HG02884 (cell line): Measurements from ENCODE around the gene FAM241B.

Experiments used
- ATAC-seq: cut with Tn5 transposase; IDR thresholded peaks from one replicate; pipeline ENCODE4 v1.9.1; 2021; ENCODE audit warnings: mild to moderate bottlenecking, moderate library complexity; ENCODE audit not compliant: unreplicated experiment

Gene FAM241B

DNA sequence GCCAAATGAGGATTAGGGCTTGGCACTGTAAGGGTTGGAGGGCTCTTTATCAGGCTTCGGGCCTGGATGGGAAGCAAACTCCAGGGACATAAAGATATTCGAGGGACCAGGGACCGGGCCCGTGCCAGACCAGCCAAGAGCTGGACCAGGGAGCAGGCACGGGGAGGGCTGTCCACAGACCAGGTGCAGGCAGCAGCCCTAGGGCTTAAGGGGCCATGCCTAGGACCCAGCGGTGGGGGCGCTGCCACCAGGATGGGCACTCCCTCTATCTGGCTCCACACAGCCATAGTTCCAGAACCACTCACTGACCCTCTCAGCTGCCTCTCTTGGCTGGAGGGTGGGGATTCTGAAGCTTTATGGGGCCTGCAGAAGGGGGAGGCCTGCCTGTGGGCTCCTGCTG lies 32.9 kb downstream of the FAM241B start:
- ATAC-seq: no peak

DNA sequence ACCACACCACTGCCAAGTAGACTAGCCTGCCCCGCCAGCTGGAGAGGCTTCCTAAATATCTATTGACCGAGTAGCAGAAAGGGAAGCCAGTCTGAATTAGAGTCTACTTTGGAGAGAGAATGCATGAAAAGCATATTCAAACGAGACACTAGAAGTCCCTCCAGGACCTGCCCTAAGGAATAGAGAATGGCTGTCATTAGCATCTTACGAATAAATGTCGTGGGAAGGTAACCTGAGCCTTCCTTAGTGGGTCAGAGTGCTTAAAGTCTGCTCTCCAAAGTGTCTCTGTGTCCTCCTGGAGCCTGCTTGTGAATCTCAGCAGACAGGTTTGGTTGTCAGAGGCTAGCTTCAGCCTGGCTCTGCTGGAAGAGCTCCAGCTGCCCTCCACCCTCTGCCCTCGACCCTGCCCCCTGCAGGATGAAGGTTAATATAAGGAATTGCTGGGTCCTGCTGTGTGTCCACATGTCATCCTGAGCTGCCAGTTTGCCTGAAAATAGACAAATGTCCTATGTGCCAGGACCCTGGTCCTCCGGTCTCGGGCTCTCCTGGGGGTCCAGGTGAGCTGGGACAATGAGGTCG lies 33.4 kb downstream of the FAM241B start:
- ATAC-seq: no peak

DNA sequence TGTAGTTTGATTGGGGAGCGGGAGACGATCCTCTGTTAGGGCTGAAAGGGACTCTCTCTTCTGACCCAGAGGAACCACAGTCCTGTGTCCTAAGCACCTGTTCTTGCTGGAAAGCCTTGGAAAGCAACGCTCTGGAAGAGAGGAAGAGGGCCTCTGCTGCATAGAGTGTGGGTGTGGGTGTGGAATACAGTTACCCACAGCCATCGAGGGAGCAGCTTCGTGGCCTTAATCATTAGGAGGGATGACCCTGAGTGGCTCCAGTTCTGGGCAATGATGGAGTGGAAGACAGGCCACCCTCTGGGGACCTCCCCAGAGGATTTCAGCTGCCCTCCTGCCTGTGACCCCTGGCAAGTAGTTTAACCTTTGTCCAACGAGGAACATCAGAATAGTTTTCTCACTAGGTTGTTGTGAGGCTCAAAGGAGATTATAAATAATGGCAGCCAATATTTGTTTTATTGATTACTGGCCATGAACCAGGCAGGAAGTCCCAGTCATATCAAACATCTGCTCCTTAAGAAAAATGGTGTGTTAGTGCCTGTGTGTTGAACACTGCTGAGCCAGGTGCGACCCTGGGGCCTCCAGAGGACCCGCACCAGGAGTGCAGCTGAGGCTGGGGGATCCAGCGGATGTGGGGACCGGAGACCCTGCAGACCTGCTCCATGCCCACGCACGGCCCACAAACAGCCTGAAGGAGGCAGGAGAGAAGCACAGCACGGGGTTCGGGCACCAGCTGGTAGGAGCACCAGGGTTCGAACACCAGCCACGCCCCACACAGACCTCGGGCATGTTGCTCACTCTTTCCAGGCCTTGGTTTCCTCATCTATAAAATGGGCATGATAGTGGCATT lies 35.6 kb downstream of the FAM241B start:
- no peak for ATAC-seq

DNA sequence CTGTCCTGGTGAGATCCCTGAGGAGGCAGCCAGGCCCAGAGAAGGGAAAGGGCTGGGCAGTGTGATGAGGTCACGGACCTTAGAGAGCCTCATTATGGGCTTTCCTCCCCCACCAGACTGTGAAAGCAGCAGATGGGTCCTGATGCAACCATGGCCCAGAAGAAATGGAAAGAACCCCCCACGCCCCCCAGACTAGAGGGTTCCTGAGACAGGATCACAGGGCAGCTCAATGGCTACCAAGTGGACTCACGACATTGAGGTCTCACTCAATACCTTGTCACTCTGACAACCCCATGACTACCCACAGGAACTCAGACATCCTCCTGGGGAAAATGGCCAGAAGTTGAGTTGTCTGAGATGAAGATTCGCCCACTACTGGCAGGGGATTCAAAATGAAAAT lies 36.7 kb downstream of the FAM241B start:
- no peak for ATAC-seq

DNA sequence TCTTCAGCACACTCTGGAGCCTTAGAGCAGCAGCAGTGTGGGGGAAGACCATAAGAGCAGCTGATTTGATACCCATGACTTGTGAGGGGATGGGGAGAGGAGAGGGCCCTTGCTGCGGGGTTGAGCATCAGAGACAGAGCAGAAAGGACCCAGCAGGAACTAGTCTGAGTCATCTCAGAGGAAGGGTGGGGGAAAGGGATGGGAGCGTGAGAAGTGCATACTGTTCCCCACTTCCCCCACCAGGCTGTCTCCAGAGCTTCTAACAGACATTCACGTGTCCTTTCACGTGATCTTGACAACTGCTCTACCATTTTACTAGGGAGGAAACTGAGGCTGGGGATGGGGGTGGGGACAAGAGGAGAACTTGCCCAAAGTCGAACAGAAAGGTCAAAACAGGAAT lies 38.7 kb downstream of the FAM241B start:
- ATAC-seq: no peak

DNA sequence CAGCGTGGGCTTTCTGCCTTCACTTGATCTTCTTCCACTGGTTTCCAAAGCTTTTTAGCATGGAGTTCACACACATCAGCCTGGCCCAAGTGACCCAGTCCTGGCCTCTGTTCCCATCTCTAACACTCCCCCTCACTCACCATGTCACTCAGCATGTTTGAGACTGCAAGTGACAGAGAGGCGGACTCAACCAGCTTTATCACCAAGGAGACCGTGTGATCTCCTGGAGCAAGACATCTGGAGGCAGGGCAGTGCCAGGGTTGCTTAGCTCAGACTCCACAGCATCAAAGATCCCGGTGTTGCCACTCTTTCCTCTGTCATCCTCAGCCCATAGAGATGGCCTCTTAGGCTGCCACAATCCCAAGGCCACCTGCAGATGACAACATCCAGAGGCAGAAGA lies 39.4 kb downstream of the FAM241B start:
- no peak for ATAC-seq

DNA sequence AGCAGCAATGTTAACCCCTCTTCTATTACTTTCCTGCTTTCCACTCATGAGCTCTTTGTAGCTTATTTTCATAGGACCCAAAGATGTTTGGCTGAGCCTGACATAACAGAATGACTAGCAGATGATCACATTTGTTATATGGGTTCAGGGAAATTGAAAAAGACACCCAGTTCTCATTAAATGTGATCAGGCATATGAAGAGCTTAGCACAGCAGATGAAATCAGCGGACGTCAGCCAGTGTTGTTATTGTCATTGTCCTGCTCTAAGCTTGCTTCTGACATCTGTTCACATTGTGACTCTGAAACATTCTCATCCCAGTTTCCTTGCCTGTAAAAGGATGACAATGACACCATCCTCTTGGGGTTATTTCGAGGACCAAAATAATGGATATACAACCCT lies 43.5 kb downstream of the FAM241B start:
- no peak for ATAC-seq

DNA sequence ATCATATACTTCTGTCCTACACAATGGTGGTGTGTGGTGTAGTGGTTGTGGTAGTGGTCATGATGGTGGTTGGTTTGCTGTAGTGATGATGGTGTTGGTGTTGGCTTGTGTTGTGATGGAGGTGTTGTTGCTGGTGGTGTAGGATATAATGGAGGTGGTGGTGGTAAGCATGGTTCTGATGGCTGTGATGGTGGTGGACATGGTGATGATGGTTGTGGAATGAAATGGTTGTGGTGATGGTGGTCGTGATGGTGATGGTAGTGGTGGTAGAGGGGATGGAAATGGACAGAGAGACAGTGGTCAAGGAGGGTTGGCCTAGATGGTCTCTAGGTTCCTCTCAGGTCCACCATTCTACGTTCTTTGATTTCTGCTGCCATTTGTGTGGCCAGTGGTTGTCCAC lies 44.7 kb downstream of the FAM241B start:
- ATAC-seq: no peak

DNA sequence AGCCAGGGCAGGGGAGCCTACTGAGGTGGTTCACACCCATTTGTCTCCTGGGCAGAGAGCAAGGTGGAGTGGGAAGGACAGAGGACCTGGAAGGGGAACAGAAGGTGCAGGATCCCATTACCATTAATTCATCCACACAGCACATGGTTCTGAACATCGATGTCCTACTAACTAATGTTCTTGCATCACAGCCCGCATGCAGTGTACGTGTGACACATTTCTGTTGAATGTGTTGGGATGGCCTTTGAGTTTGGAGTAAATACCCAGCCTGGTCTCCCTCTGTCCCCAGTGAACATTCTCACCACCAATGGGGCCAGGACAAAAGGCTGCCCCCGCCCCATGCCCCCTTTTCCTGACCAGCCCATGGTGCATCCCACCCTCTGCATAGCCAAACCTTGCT lies 46.3 kb downstream of the FAM241B start:
- ATAC-seq: no peak

DNA sequence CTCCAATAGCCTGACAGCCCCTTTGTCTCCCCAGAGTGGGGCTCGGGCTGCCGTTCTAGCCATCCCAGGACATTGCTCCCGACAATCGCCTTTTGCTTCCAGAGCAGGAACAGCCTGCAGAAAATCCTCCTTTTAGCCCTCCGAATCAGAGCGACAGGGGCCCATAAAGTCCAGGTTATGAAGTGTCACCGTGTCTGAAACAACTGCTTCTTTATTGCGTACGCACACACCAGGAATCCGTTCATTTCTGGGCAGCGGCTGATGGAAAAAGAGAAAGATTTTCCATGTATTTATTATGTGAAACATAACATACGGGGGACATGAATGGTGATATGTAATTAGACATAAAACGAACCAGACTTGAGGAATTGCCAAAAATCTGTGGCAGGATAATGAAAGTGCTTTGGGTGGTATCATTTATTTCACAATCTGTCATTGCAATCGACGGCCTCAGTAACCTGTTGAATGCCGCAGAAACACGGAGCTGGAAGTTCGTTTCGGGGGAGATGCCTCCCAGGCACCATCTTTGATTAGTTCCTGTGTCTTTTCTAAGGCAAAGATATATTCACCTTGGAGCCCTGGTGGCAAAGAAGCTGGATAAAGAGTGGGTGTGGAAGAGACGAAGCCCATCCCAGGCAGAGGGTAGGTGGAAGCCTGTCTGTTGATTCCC lies 48.1 kb downstream of the FAM241B start:
- no peak for ATAC-seq

DNA sequence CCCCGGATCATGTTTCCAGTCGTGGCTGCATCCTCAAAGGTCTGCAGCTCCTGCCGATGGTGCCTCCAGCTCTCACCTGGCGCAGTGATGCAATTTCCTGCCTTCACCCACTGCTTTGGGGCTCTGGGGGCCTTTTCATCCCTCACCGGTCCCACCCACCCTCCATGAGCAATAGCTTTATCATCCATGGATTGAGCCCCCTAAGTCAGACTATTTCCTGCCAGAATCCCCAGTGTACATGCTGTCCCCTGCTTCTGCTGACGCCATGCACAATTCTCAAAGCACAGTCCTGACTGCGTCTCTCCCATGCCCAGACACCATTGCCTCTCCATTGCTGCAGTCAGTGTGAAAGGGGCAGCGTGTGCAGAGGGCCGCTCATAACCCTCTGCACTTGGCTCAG lies 49.7 kb downstream of the FAM241B start:
- ATAC-seq: no peak

DNA sequence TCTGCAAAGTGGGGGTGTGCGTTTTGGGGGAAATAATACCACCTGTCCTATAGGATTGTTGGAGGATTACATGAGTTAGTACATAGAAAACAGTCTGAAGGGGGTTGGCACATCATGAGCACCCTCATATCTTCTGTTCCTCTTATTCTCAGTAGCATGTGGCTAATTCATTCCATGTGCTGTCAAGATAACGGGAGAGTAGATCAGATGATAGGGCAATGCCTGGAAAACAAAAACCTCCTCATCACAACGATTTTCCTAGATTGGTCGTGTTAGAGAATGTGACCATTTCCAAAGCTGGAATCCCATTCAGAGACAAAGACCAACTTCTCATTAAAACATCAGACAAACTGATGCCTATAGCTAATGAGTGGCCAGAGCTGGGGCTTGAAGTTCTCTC lies 50.6 kb downstream of the FAM241B start:
- ATAC-seq: no peak

DNA sequence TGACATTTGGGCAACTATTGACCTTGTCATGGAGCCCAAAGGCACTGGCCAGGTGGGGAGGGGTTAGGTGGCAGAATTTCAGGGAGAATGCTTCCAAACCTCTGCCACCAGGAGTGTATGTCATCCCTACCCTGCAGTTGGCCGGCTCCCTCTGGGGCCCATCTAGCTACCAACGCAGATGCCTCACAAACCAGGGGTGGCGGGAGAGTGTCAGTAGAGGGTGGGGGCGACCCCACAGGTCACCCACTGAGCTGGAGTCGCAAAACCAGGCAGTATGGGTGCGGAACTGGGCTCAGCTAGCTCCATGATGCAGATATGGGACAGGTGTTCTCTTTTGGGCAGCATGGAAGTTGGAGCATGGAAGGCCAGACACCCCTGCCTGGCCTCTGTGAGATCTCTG lies 51.4 kb downstream of the FAM241B start:
- no peak for ATAC-seq

DNA sequence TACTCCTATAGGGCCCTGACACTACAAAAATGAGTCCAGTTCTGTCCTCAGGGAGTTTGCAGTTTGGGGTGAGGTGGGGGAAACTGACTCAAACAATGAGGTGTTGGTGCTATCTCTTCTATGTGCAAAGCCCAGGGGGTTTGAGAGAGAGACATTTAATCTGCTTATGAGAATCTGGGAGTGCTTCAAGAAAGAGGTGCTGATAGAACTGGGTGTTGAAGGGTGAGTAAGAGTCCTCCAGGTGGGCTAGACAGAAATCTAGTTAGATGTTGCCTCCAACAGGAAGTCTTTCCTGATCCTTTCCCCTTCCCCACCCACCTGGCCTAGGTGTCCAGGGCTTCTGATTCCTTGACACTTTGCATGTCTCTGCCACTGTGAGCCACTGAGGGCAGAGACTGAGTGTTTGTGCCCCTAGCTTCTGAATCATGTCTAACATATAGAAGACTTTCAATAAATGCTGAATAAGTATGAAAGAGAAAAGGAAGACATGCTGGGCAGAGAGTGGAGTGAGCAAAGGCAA lies 53.0 kb downstream of the FAM241B start:
- ATAC-seq: no peak
